IPS DF 6.9 (cell line): ENCODE results near the gene FREM3.

ENCODE experiments used
- DNase-seq: peaks from one replicate; pipeline ENCODE4 v3.0.0-alpha.2; 2013; ENCODE audit warnings: low read depth, low spot score
- H3K27ac ChIP-seq: one replicate; pipeline ENCODE4 v1.5.1; 2013; ENCODE audit warnings: low read length, control low read depth
- H3K27me3 ChIP-seq: 2 replicates; pipeline ENCODE4 v1.6.1; 2013; ENCODE audit warnings: mild to moderate bottlenecking, low read length; ENCODE audit not compliant: control insufficient read depth, insufficient read depth
- H3K36me3 ChIP-seq: 2 replicates; pipeline ENCODE4 v1.6.1; 2013; ENCODE audit warnings: low read length; ENCODE audit not compliant: control insufficient read depth, insufficient read depth
- H3K4me1 ChIP-seq: 2 replicates; pipeline ENCODE4 v1.6.1; 2013; ENCODE audit warnings: low read length; ENCODE audit not compliant: control insufficient read depth, insufficient read depth
- H3K4me3 ChIP-seq: 2 replicates; pipeline ENCODE4 v1.5.1; 2013; ENCODE audit warnings: mild to moderate bottlenecking, low read length
- H3K9me3 ChIP-seq: 2 replicates; pipeline ENCODE4 v1.6.1; 2013; ENCODE audit warnings: low read length, inconsistent platforms; ENCODE audit not compliant: control insufficient read depth, insufficient read depth
- WGBS: extraction: QIAGEN DNeasy Blood & Tissue Kit; methylation state at CpG from one replicate; pipeline ENCODE4 v1.1.7; 2013; ENCODE audit warnings: mixed read lengths, missing lambda C conversion rate; ENCODE audit not compliant: insufficient read length, insufficient coverage; 5-methylcytosine and 5-hydroxymethylcytosine counted together

The FREM3 gene

DNA sequence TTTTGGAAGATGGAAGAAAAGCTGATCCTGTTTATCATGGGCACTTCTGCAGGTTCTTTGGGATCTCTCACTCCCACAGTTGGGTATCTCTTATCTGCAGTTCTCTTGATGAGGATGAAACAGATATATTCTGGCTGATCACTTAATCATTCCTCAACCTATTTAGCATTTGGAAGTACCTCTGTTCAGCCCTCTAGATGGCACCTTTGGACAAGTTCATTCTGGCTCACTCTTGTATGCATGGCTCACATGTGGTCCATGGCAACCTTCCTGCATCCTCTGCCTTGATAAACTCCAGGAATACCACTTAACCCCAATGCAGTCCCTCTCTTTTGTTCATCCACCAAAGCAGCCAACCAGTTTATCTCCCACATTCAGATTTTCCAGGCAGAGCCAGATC lies 112.8 kb downstream of the FREM3 start:
- no peak overlapping the region for H3K4me3 ChIP-seq
- no peaks in the 10 kb centered on the region for H3K36me3 ChIP-seq
- no peak overlapping the region for H3K27ac ChIP-seq
- DNase-seq, result no peak
- no peaks in the 10 kb centered on the region for H3K4me1 ChIP-seq
- H3K9me3 ChIP-seq, result no peaks in the 10 kb centered on the region
- no peaks in the 10 kb centered on the region for H3K27me3 ChIP-seq

GRCh38 chr4:143586080-143586479 lies 114.4 kb downstream of the FREM3 start:
- H3K4me1 ChIP-seq, result no peaks in the 10 kb centered on the region
- H3K9me3 ChIP-seq, result no peaks in the 10 kb centered on the region
- H3K27ac ChIP-seq, result no peak overlapping the region
- DNase-seq, result no peak
- H3K27me3 ChIP-seq, result no peaks in the 10 kb centered on the region
- H3K4me3 ChIP-seq, result no peak overlapping the region
- H3K36me3 ChIP-seq, result no peaks in the 10 kb centered on the region

- Histone ChIP-seq H3K36me3 (no peaks in the 10 kb centered on the region), H3K4me1 (no peaks in the 10 kb centered on the region), H3K4me3 (no peak overlapping the region), H3K27ac (no peak overlapping the region), H3K27me3 (no peaks in the 10 kb centered on the region), H3K9me3 (no peaks in the 10 kb centered on the region)
- no CpG with 5 or more reads among the region's 6 CpGs for WGBS
- DNase-seq, result no peak
These were observed 114.9 kb downstream of the FREM3 start for GRCh38 chr4:143585548-143585947.

- DNase-seq, result no peak
- H3K4me3 ChIP-seq, result no peak overlapping the region
- H3K9me3 ChIP-seq, result no peaks in the 10 kb centered on the region
- WGBS, result no CpG with 5 or more reads among the region's 3 CpGs
- no peaks in the 10 kb centered on the region for H3K36me3 ChIP-seq
- no peaks in the 10 kb centered on the region for H3K4me1 ChIP-seq
- no peaks in the 10 kb centered on the region for H3K27me3 ChIP-seq
- H3K27ac ChIP-seq, result no peak overlapping the region
These were observed 119.0 kb downstream of the FREM3 start for GRCh38 chr4:143581331-143581946.

DNA sequence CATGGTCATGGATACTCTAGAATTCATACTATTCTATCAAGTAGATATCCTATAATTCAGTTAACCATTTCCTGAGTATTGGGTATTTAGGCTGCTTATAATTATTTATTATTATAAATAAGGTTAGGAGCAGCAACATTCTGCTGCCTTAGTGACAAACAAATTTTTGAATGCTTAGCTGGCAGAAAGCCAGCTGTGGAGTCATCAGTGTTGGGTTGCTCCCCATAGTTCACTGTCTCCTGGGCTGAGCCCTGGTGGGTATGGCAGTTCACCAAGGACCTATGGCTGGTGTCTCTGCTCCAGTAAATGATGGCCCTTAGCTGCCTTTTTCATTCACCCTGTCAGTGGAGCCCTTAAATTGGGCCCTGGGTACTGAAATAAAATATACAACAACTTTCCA lies 125.1 kb downstream of the FREM3 start:
- Histone ChIP-seq H3K27ac (no peak overlapping the region), H3K36me3 (no peaks in the 10 kb centered on the region), H3K4me1 (no peaks in the 10 kb centered on the region), H3K27me3 (no peaks in the 10 kb centered on the region), H3K4me3 (no peak overlapping the region), H3K9me3 (no peaks in the 10 kb centered on the region)
- DNase-seq, result no peak

- H3K9me3 ChIP-seq, result no peaks in the 10 kb centered on the region; the same call in 1 of the 2 replicates
- no CpG with 5 or more reads among the region's 2 CpGs for WGBS
These were observed 136.0 kb downstream of the FREM3 start for GRCh38 chr4:143564472-143564871.

GRCh38 chr4:143559757-143560147 lies 140.7 kb downstream of the FREM3 start:
- H3K27ac ChIP-seq, result no peak overlapping the region

More at GRCh38 chr4:143564472-143564871, 136.0 kb downstream of the FREM3 start:
- H3K4me3 ChIP-seq, result no peak overlapping the region
- no peaks in the 10 kb centered on the region for H3K36me3 ChIP-seq
- DNase-seq, result no peak
- H3K4me1 ChIP-seq, result no peaks in the 10 kb centered on the region; the same call in 1 of the 2 replicates
- no peak overlapping the region for H3K27ac ChIP-seq
- no peaks in the 10 kb centered on the region for H3K27me3 ChIP-seq

GRCh38 chr4:143558823-143559756 lies 141.4 kb downstream of the FREM3 start:
- Histone ChIP-seq H3K27me3 (no peaks in the 10 kb centered on the region), H3K36me3 (peaks cover 2% of the 10 kb centered on the region; the same call in 1 of the 2 replicates), H3K4me1 (no peaks in the 10 kb centered on the region; the same call in 1 of the 2 replicates), H3K9me3 (no peaks in the 10 kb centered on the region), H3K27ac (no peak overlapping the region), H3K4me3 (peak overlapping the region; percentile 71; the same call in 1 of the 2 replicates)
- peak; percentile 47 for DNase-seq
- WGBS, result no CpG with 5 or more reads among the region's 57 CpGs

More at GRCh38 chr4:143559757-143560147, 140.7 kb downstream of the FREM3 start:
- H3K27me3 ChIP-seq, result no peaks in the 10 kb centered on the region
- H3K4me3 ChIP-seq, result peak overlapping the region; percentile 71; the same call in 1 of the 2 replicates
- H3K9me3 ChIP-seq, result no peaks in the 10 kb centered on the region
- H3K4me1 ChIP-seq, result no peaks in the 10 kb centered on the region; the same call in 1 of the 2 replicates
- peaks cover 2% of the 10 kb centered on the region; the same call in 1 of the 2 replicates for H3K36me3 ChIP-seq
- DNase-seq, result no peak
- WGBS, result no CpG with 5 or more reads among the region's 17 CpGs

DNA sequence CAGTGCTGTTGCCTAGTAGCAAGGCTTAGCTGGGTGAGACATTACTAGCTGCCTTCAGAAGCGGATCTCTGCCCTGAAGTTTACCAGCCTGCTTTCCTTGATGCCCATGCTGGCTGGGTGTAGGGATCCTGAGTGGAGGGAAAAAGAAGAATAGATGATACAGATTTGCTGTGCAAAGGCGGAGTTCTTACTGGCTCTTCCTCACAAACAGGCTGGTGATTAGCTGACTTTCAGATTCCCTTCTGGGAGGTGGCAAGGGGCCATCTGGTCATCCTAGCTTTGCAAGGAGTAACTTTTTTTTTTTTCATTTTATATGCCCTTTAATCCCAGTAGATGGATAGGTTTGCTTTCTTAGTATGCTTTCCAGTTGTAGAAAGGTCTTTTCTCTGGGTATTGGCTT lies 142.2 kb downstream of the FREM3 start:
- WGBS, result no CpG with 5 or more reads among the region's 2 CpGs
- Histone ChIP-seq H3K4me1 (no peaks in the 10 kb centered on the region; the same call in 1 of the 2 replicates), H3K27ac (no peak overlapping the region), H3K9me3 (no peaks in the 10 kb centered on the region), H3K27me3 (no peaks in the 10 kb centered on the region), H3K4me3 (no peak overlapping the region), H3K36me3 (peaks cover 2% of the 10 kb centered on the region; the same call in 1 of the 2 replicates)
- DNase-seq, result no peak

DNA sequence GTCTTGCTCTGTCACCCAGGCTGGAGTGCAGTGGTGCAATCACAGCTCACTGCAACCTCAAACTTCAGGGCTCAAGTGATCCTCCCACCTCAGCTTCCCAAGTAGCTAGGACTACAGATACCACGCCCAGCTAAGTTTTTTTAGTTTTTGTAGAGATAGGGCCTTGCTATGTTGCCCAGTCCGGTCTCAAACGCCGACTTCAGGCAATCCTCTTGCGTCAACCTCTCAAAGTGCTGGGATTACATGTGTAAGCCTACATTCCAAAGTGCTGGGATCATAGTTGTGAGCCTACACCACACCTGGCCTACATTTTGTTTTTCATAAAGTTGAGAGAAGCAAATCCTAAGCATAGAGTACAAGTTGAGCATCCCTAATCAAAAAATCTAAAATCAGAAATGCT lies 144.8 kb downstream of the FREM3 start:
- DNase-seq, result no peak
- Histone ChIP-seq H3K27ac (no peak overlapping the region), H3K36me3 (peaks cover 2% of the 10 kb centered on the region; the same call in 1 of the 2 replicates), H3K27me3 (no peaks in the 10 kb centered on the region), H3K4me3 (no peak overlapping the region), H3K4me1 (no peaks in the 10 kb centered on the region; the same call in 1 of the 2 replicates), H3K9me3 (no peaks in the 10 kb centered on the region)
- no CpG with 5 or more reads among the region's 5 CpGs for WGBS
